Stomach (tissue), 4 donors: ENCODE data around the gene NAPG.

Experiments used
- CTCF ChIP-seq, 7 experiments: fragments of 450-650 bp in 4 of 7; fragments of 200-600 bp in 3 of 7; sonication (generic) in 3 of 7; IDR thresholded peaks; one replicate each; pipeline ENCODE4 v1.5.1; 2016 to 2019; ENCODE audit warnings: antibody characterized with exemption in 7 of 7, control low read depth in 2 of 7, mild to moderate bottlenecking in 1 of 7
- EP300 ChIP-seq: sonication (generic); formaldehyde crosslinking; IDR thresholded peaks from one replicate; pipeline ENCODE4 v1.6.1; 2017; ENCODE audit warnings: antibody characterized with exemption
- POLR2A ChIP-seq, 4 donors: fragments of 450-650 bp; IDR thresholded peaks; one replicate each; pipeline ENCODE4 v1.6.1; 2016; ENCODE audit warnings: antibody characterized with exemption in 4 of 4, control low read depth in 2 of 4, mild to moderate bottlenecking in 1 of 4, moderate library complexity in 1 of 4
- POLR2AphosphoS5 ChIP-seq, 3 donors: sonication (generic); formaldehyde crosslinking; IDR thresholded peaks; one replicate each; pipeline ENCODE4 v1.6.1; 2016; ENCODE audit warnings: antibody characterized with exemption in 3 of 3

- no peak for TF ChIP-seq POLR2A (IDR thresholded peaks at IDR 0.05)
- no peak for TF ChIP-seq CTCF (IDR thresholded peaks at IDR 0.05)
- no peak for TF ChIP-seq POLR2AphosphoS5 (IDR thresholded peaks at IDR 0.05)
- no peak for TF ChIP-seq EP300
Measured at GRCh38 chr18:10533111-10533510, 7.3 kb downstream of the NAPG start.
